Large intestine (tissue), 3 donors: Measurements from ENCODE around the gene GADD45GIP1. TPM values are rescaled to one million over a fixed set of nuclear protein-coding genes. Genes with fewer than 3 reads are reported as not detected.

Source experiments
- DNase-seq, 2 donors: peaks; one replicate each; pipeline versions ENCODE4 v3.0.0 to v3.0.0-alpha.2; 2013
- H3K27ac ChIP-seq: one replicate; pipeline ENCODE4 v1.5.1; 2013; ENCODE audit warnings: low read length
- H3K27me3 ChIP-seq: 2 replicates; pipeline ENCODE4 v1.6.1; 2013; ENCODE audit warnings: low read length; ENCODE audit not compliant: control insufficient read depth, insufficient read depth
- H3K36me3 ChIP-seq: 2 replicates; pipeline ENCODE4 v1.6.1; 2013; ENCODE audit warnings: low read length; ENCODE audit not compliant: control insufficient read depth, insufficient read depth
- H3K4me1 ChIP-seq: one replicate; pipeline ENCODE4 v1.6.1; 2013; ENCODE audit warnings: low read length; ENCODE audit not compliant: control insufficient read depth, insufficient read depth
- H3K4me3 ChIP-seq: one replicate; pipeline ENCODE4 v1.5.1; 2013; ENCODE audit warnings: low read length
- H3K9me3 ChIP-seq: one replicate; pipeline ENCODE4 v1.6.1; 2013; ENCODE audit warnings: mild to moderate bottlenecking, low read depth, low read length, moderate library complexity; ENCODE audit not compliant: control insufficient read depth
- WGBS: methylation state at CpG from one replicate; pipeline ENCODE4 v1.1.5; 2013; ENCODE audit warnings: low lambda C conversion rate; ENCODE audit not compliant: insufficient coverage; 5-methylcytosine and 5-hydroxymethylcytosine counted together
- polyA plus RNA-seq: library from polyadenylated mRNA; unstranded; fragments of 120-200 nt; gene quantifications from one replicate; pipeline ENCODE4 v1.2.1, GENCODE V29; 2013

Gene GADD45GIP1
- polyA plus RNA-seq, 1 donor, result 30.5 TPM

DNA sequence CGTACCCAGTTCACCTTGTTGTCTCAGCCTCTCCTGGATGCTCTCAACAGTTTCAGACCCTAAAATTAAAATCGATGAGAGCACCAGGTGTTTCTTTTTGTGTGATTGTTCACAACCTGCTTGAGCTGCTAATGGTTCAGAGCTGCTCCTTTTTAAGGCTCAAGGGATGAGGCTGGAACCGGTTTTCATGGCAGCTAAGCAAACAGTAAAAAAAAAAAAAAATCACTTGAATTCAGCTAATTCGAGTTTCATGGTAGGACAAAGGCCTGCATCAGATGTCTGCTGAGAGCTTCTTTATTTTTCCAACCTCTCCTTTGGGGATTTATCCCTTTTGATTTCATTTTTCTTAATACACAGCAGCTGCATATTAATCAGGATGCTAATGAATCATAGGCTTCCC, 44.5 kb downstream of the GADD45GIP1 start:
- Histone ChIP-seq H3K4me1 (peaks cover 7% of the 10 kb centered on the region), H3K4me3 (no peak overlapping the region), H3K9me3 (no peaks in the 10 kb centered on the region), H3K27ac (peak overlapping the region; percentile 53), H3K27me3 (peaks cover 6% of the 10 kb centered on the region), H3K36me3 (no peaks in the 10 kb centered on the region)
- 60% methylated on average over 1 of the region's 4 CpGs for WGBS
- DNase-seq, result no peak

DNA sequence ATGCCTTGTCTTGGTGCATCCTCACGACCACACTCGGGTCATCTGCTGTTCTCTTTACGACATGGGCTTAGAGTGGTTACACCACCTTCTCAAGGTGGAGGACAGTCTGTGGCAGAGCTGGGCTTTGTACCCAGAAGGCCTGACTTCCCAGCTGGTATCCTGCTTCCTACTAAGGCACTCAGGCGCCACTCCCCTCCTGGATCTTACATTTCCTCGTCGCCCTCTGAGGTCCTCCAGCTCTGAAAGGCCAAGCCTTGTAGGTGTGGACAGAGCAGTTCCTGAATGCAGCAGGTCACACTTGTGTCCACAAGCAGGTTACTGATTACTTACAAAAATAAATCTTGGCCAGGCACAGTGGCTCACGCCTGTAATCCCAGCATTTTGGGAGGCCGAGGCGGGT, 49.9 kb downstream of the GADD45GIP1 start:
- no CpG with 5 or more reads among the region's 9 CpGs for WGBS
- H3K4me3 ChIP-seq, result no peak overlapping the region
- no peak for DNase-seq
- no peaks in the 10 kb centered on the region for H3K36me3 ChIP-seq
- H3K27ac ChIP-seq, result no peak overlapping the region
- H3K4me1 ChIP-seq, result no peaks in the 10 kb centered on the region
- H3K9me3 ChIP-seq, result no peaks in the 10 kb centered on the region
- no peaks in the 10 kb centered on the region for H3K27me3 ChIP-seq

Other genes starting within 250 kb of the GADD45GIP1 start
- gene TNPO2, start 233.3 kb downstream of the GADD45GIP1 start, polyA plus RNA-seq, result 49.2 TPM
- gene TRIR, start 222.5 kb downstream of the GADD45GIP1 start, polyA plus RNA-seq, result 219 TPM
- 64.0 TPM for gene GET3, start 219.7 kb downstream of the GADD45GIP1 start, polyA plus RNA-seq
- 0.10 TPM for gene BEST2, start 205.4 kb downstream of the GADD45GIP1 start, polyA plus RNA-seq
- 192 TPM for gene HOOK2, start 181.7 kb downstream of the GADD45GIP1 start, polyA plus RNA-seq
- gene JUNB, start 165.7 kb downstream of the GADD45GIP1 start, polyA plus RNA-seq, result 333 TPM
- 271 TPM for gene PRDX2, start 155.4 kb downstream of the GADD45GIP1 start, polyA plus RNA-seq
- gene THSD8, start 155.2 kb downstream of the GADD45GIP1 start, polyA plus RNA-seq, result 3.8 TPM
- gene RNASEH2A, start 150.6 kb downstream of the GADD45GIP1 start, polyA plus RNA-seq, result 20.3 TPM
- 1.6 TPM for gene RTBDN, start 122.6 kb downstream of the GADD45GIP1 start, polyA plus RNA-seq
- gene MAST1, start 118.7 kb downstream of the GADD45GIP1 start, polyA plus RNA-seq, result 4.4 TPM
- gene DNASE2, start 75.8 kb downstream of the GADD45GIP1 start, polyA plus RNA-seq, result 7.8 TPM
- gene KLF1, start 70.0 kb downstream of the GADD45GIP1 start, polyA plus RNA-seq, result 0.79 TPM
- gene GCDH, start 66.1 kb downstream of the GADD45GIP1 start, polyA plus RNA-seq, result 25.4 TPM
- gene SYCE2, start 37.9 kb downstream of the GADD45GIP1 start, polyA plus RNA-seq, result 1.0 TPM
- gene FARSA, start 23.5 kb downstream of the GADD45GIP1 start, polyA plus RNA-seq, result 55.0 TPM
- gene CALR, start 18.6 kb downstream of the GADD45GIP1 start, polyA plus RNA-seq, result 723 TPM
- gene RAD23A, start 11.4 kb downstream of the GADD45GIP1 start, polyA plus RNA-seq, result 91.8 TPM
- gene DAND5, start 12.4 kb upstream of the GADD45GIP1 start, polyA plus RNA-seq, result 0.06 TPM
- 20.2 TPM for gene NFIX, start 38.3 kb upstream of the GADD45GIP1 start, polyA plus RNA-seq
- gene LYL1, start 145.6 kb upstream of the GADD45GIP1 start, polyA plus RNA-seq, result 3.7 TPM
- gene TRMT1, start 159.5 kb upstream of the GADD45GIP1 start, polyA plus RNA-seq, result 35.5 TPM
- 19.4 TPM for gene NACC1, start 161.0 kb upstream of the GADD45GIP1 start, polyA plus RNA-seq
- 49.0 TPM for gene STX10, start 193.2 kb upstream of the GADD45GIP1 start, polyA plus RNA-seq
- 250 TPM for gene IER2, start 193.2 kb upstream of the GADD45GIP1 start, polyA plus RNA-seq